ENCODE measurements around the gene RTN4RL2.

The RTN4RL2 gene

GRCh38 chr11:57523419-57523818, 63.1 kb downstream of the RTN4RL2 start:
- Histone ChIP-seq H3K4me1 (ENCODE audit: control insufficient read depth, insufficient read depth, low read length) (no peaks in the 10 kb centered on the region), H3K4me3 (ENCODE audit: low read length) (no peak overlapping the region), H3K27me3 (ENCODE audit: control insufficient read depth, insufficient read depth, low read length) (no peaks in the 10 kb centered on the region), H3K36me3 (ENCODE audit: control insufficient read depth, insufficient read depth, low read length) (no peaks in the 10 kb centered on the region), H3K27ac (ENCODE audit: low read depth, low read length) (no peak overlapping the region), H3K9ac (ENCODE audit: low read length) (no peak overlapping the region)

All from rectal smooth muscle tissue (tissue), 1 donor.